Mesothelial cell of epicardium (in vitro differentiated cells): ENCODE measurements around the gene DNER. TPM values are rescaled to one million over a fixed set of nuclear protein-coding genes. Genes with fewer than 3 reads are reported as not detected.
"Not testable (repeated sequence)": the region's sequence is repeated elsewhere in the genome, so short reads cannot be mapped to it uniquely, and the experiment has no call there.

Experiments
- DNase-seq, 2 experiments: peaks; one replicate each; pipeline ENCODE4 v3.0.0; 2021; ENCODE audit warnings: low spot score in 2 of 2; ENCODE audit not compliant: unreplicated experiment in 2 of 2
- H3K27ac Mint-ChIP-seq: 2 replicates; pipeline ENCODE4 v1.8.0; 2021; ENCODE audit warnings: mixed read lengths
- H3K27me3 Mint-ChIP-seq: 2 replicates; pipeline ENCODE4 v1.8.0; 2021; ENCODE audit warnings: low read depth, mixed read lengths
- H3K36me3 Mint-ChIP-seq: 2 replicates; pipeline ENCODE4 v1.8.0; 2021; ENCODE audit warnings: mixed read lengths
- H3K4me1 Mint-ChIP-seq: 2 replicates; pipeline ENCODE4 v1.8.0; 2021; ENCODE audit warnings: mixed read lengths
- H3K4me3 Mint-ChIP-seq: 2 replicates; pipeline ENCODE4 v1.8.0; 2021; ENCODE audit warnings: mild to moderate bottlenecking, moderate library complexity, mixed read lengths
- H3K9me3 Mint-ChIP-seq: 2 replicates; pipeline ENCODE4 v1.8.0; 2021; ENCODE audit warnings: mixed read lengths
- CTCF ChIP-seq: fragments of 200-600 bp; sonication (generic); IDR thresholded peaks from one replicate; pipeline ENCODE4 v1.5.0; 2021; ENCODE audit warnings: antibody characterized with exemption; ENCODE audit not compliant: unreplicated experiment
- total RNA-seq: library from RNA; stranded (reverse); gene quantifications from 3 replicates; pipeline ENCODE4 v1.2.1, GENCODE V29; 2021

DNER gene
- total RNA-seq, 1 donor from 2014 or later = not detected

GRCh38 chr2:229344955-229345354, 369.4 kb downstream of the DNER start:
- H3K36me3 Mint-ChIP-seq = no peaks in the 10 kb centered on the region
- no peak for TF ChIP-seq CTCF
- no peak overlapping the region for H3K4me3 Mint-ChIP-seq
- H3K27ac Mint-ChIP-seq = no peak overlapping the region
- no peaks in the 10 kb centered on the region for H3K4me1 Mint-ChIP-seq
- DNase-seq = no peak
- H3K9me3 Mint-ChIP-seq = peaks cover 12% of the 10 kb centered on the region
- H3K27me3 Mint-ChIP-seq = peaks cover 13% of the 10 kb centered on the region

DNA sequence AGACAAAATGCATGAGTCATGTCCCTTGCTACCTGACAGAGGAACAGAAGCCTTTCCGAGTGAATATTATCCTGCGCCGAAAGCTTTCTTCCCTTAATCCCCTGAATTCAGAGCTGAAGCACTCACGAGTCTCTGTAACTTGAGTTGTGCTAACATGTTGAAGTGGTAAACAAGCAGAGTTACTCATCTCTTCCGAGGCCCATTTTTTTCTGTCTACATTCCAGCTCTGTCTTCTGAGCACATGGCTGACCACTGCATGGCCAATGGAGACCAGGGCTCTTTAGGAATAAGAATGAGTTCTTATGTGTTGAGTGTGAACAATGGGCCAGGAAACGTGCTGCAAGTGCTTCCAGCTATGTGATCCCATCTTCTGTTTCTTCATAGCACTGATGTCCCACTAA, 370.2 kb downstream of the DNER start:
- Mint-ChIP-seq H3K9me3 (peaks cover 5% of the 10 kb centered on the region), H3K4me1 (no peaks in the 10 kb centered on the region), H3K27ac (no peak overlapping the region), H3K27me3 (peaks cover 13% of the 10 kb centered on the region), H3K4me3 (no peak overlapping the region), H3K36me3 (no peaks in the 10 kb centered on the region)
- DNase-seq = no peak
- TF ChIP-seq CTCF = no peak

GRCh38 chr2:229343661-229344060, 370.7 kb downstream of the DNER start:
- no peak for TF ChIP-seq CTCF
- H3K27me3 Mint-ChIP-seq = peaks cover 13% of the 10 kb centered on the region
- H3K36me3 Mint-ChIP-seq = no peaks in the 10 kb centered on the region
- no peak overlapping the region for H3K27ac Mint-ChIP-seq
- H3K4me1 Mint-ChIP-seq = no peaks in the 10 kb centered on the region
- no peak overlapping the region for H3K4me3 Mint-ChIP-seq
- no peak for DNase-seq
- peaks cover 3% of the 10 kb centered on the region for H3K9me3 Mint-ChIP-seq

- Mint-ChIP-seq H3K4me1 (no peaks in the 10 kb centered on the region), H3K4me3 (no peak overlapping the region), H3K9me3 (no peaks in the 10 kb centered on the region), H3K27ac (no peak overlapping the region), H3K27me3 (peaks cover 12% of the 10 kb centered on the region), H3K36me3 (no peaks in the 10 kb centered on the region)
- TF ChIP-seq CTCF = no peak
- no peak for DNase-seq
Measured at GRCh38 chr2:229342376-229342775, 372.0 kb downstream of the DNER start.

- DNase-seq = no peak
- TF ChIP-seq CTCF = no peak
- H3K9me3 Mint-ChIP-seq = no peaks in the 10 kb centered on the region
- no peak overlapping the region for H3K27ac Mint-ChIP-seq
- H3K36me3 Mint-ChIP-seq = no peaks in the 10 kb centered on the region
- peaks cover 7% of the 10 kb centered on the region for H3K27me3 Mint-ChIP-seq
- H3K4me1 Mint-ChIP-seq = no peaks in the 10 kb centered on the region
- H3K4me3 Mint-ChIP-seq = no peak overlapping the region
Measured at GRCh38 chr2:229340086-229340760, 374.1 kb downstream of the DNER start.

DNA sequence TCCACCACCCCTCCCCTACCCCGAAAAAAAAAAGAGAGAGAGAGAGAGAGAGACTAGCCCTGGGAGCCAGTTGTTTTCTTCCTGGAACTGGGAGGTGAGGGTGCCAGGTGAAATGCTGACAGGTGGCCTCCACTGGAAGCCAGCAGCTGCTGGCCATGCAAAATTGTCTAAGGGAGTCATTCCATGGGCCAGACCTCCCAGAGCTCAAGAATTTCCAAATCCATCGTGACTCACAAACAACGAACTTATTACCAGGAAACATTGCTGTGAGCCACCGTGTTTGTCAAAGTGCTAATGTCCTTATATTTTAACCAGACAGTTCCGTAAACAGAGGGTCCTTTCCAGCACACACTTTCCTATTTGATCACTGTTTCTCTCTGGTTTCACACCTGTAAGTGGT, 374.7 kb downstream of the DNER start:
- Mint-ChIP-seq H3K27ac (no peak overlapping the region), H3K36me3 (no peaks in the 10 kb centered on the region), H3K27me3 (peaks cover 5% of the 10 kb centered on the region)

GRCh38 chr2:229339171-229339570, 375.2 kb downstream of the DNER start:
- not testable (repeated sequence) for H3K27me3 Mint-ChIP-seq, H3K4me1 Mint-ChIP-seq, H3K27ac Mint-ChIP-seq, H3K36me3 Mint-ChIP-seq, H3K4me3 Mint-ChIP-seq, H3K9me3 Mint-ChIP-seq, DNase-seq

More for the DNA sequence above, 374.7 kb downstream of the DNER start:
- Mint-ChIP-seq H3K9me3 (no peaks in the 10 kb centered on the region), H3K4me3 (no peak overlapping the region), H3K4me1 (no peaks in the 10 kb centered on the region)
- no peak for DNase-seq
- no peak for TF ChIP-seq CTCF
